GM21786 (cell line): Measurements from ENCODE around the gene TFPI.

ENCODE experiments used
- ATAC-seq: cut with Tn5 transposase; IDR thresholded peaks from one replicate; pipeline ENCODE4 v1.9.1; 2021; ENCODE audit not compliant: unreplicated experiment

Gene TFPI

DNA sequence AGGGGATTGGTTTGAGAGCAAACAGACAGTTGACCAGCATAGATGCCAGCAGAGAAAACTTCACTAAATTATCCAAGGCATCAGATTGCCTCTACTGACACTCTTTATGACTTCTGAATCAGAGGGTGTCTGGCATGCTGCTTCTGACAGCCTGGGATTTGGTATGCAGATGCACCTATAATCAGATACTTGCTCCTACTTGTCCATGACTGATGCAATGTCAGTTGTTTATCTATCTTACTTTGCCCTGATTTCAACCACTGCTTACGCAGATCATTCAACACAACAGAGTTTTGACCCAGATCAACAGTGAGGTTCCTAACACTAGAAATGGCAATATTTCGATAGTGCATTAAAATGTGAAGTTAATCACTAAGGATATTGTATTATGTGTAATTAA lies 83.5 kb downstream of the TFPI start:
- ATAC-seq = no peak

GRCh38 chr2:187469538-187469937 lies 84.7 kb downstream of the TFPI start:
- no peak for ATAC-seq

- ATAC-seq = no peak
These were observed 86.0 kb downstream of the TFPI start for GRCh38 chr2:187468262-187468661.

DNA sequence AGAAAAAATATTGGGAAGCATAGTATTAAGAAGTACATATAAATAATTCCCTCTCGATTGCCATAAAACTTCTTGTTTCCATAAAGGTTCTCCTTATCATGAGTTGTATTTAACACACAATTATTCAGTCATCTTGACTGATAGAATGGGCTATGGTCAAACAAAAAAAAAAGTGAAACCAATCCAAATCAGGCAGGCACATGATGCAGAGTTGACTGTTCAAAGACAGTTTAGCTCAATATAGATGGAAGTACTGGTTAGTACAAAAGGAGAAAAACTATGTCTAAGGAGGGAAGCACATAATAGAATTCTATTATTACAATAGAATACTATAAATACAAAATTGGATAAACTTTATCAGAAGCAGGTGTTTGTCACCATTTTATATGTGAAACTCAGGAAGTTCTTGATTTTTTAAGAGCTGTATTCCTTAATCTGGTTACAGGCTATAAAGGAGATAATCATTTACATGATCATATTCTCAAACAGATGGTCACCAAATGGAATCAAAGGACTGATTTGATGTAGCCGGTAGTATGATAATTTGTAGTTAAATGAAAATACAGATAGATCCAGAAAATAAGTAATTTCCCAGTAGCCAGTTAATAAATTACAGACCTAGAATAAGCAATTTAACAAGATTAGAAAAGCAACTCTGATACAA lies 88.0 kb downstream of the TFPI start:
- no peak for ATAC-seq

- ATAC-seq = no peak
These were observed 91.4 kb downstream of the TFPI start for GRCh38 chr2:187462839-187463238.

DNA sequence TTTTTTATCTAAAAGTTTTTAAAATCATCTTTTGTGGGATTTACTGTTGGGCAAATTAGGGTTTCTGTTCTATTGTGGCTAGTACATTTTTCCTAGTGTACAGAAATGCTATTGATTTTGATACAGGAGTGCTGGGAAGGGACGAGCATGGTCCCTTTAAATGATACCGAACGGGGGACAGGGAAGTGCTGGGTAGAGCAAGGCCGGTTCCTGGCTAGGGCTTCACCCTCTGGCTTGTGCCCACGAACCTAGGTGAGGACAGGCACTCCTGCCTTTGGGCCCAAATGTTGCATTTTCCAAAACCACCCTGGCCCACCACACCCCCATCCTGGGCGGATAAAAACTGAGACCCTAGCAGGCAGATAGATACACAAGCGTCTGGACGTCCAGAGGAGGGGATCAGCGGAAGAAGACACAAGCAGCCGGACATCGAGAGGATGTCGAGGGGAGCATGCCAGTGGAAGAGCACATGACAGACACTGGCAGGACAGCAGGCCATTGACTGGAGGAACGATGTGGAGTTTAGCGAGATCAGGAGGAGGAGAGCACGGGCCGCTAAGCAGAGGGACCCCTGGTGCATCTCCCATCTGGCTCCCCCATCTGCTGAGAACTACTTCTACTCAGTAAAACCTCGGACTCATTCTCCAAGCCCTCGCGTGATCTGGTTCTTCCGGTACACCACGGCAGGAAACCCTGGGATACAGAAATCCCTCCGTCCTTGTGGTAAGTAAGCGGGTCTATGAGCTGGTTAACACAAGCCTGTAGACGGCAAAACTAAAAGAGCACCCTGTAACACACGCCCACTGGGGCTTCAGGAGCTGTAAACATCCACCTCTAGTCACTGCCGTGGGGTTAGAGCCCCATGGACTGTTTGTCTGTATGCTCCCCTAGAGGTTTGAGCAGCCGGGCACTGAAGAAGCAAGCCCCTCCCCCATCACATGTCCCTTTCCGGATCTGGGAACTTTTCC lies 92.7 kb downstream of the TFPI start:
- no peak for ATAC-seq

DNA sequence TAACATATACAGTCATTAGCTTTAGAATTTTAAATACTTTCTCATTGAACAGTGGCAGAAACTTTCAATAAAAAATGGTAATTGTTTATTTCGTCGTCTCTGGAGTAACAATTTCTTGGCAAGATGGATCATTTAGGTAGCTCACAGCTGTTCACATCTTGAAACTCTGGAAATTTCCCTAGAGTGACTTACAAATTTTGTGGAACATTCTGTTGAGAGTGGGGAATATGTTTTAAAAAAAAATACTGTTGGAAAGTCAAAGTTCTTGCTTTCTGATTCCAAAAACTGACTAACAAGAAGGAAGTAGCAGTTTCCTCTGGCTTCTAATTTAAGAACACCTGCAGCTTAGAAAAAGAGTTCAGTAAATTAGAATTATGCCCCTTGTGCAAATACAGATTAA lies 95.0 kb downstream of the TFPI start:
- no peak for ATAC-seq

DNA sequence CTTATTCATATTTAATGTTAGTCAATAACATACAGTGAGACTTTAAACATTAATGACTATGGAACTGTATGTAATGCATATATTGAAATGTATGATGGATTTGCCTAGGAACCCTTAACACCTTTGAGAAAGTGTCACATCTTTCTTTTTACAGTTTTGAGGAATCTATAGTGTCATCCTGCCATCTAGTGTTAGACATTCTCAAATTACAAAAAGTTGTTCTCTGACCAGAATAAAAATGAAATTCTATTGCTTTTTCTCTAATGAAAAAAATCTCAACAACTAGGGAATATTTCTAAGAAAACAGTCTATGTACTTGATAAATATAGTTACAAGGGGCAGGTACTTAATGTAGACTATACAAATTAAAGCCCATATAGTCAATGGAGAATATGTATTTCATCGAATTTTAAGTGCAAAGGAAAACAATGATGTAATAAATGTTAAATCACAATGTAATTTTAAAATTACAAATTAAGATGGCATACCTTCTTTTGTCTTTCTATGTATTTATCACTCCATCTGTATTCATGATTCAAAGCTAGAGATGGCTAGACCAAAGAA lies 101.1 kb downstream of the TFPI start:
- no peak for ATAC-seq

DNA sequence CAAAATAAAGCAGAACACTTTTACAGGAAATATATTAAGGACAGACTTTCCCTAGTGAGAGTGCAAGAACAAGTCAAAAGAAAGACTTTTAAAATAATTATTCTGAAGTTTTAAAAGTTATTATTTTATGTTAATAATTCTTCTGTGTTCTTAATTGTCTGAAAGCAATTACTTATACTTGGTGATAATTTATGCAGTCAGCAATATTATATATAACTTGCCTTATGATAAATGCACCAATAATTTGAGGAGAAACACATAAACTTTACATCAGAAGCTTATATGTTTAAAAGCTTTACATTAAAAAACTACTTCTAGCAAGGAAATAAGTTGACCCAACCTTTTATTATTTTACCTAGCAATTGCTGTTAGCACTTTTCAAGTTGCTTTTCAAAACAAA lies 102.7 kb downstream of the TFPI start:
- ATAC-seq = no peak

DNA sequence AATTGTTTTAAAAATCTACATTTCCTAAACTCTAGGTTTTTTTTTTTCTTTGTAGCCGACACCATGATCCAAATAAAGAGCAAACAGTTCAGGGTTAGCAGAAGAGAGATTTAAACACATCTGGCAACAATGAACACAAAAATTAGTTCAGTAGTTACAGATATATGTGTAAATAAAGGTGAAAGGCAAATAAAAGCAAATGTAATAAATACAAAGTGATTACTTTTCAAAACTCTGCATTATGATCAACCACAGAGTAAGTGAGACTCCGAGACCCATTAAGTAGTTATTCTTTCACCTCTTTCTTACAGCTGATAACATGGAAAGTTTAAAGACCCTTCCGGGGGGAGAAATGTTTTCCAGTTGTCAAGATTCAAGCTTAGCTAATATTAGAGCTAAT lies 106.9 kb downstream of the TFPI start:
- ATAC-seq = no peak

- ATAC-seq = no peak
These were observed 107.5 kb downstream of the TFPI start for GRCh38 chr2:187446711-187447110.

DNA sequence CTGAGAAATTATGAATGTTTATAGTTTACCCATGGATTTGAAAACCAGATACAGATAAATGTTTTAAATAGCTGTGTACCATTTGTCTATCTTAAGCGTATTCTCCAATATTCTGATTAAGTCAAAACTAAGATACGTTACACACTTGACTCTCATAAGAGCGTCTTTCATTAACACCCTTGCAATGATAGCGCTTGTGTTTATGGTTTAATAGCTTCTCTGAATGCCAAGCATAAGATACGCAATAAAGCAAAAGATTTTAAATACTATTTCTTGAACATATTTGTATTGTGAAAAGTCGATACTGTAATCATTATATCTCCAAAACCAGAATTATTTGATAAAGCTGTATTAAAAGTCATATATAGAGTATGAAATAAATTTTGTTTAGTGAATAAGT lies 109.2 kb downstream of the TFPI start:
- no peak for ATAC-seq

- ATAC-seq = no peak
These were observed 111.5 kb downstream of the TFPI start for GRCh38 chr2:187442778-187443177.

GRCh38 chr2:187442378-187442777 lies 111.9 kb downstream of the TFPI start:
- no peak for ATAC-seq

- no peak for ATAC-seq
These were observed 114.0 kb downstream of the TFPI start for GRCh38 chr2:187440101-187440675.

GRCh38 chr2:187438455-187438854 lies 115.8 kb downstream of the TFPI start:
- no peak for ATAC-seq

- ATAC-seq = no peak
These were observed 118.5 kb downstream of the TFPI start for GRCh38 chr2:187435756-187436155.

DNA sequence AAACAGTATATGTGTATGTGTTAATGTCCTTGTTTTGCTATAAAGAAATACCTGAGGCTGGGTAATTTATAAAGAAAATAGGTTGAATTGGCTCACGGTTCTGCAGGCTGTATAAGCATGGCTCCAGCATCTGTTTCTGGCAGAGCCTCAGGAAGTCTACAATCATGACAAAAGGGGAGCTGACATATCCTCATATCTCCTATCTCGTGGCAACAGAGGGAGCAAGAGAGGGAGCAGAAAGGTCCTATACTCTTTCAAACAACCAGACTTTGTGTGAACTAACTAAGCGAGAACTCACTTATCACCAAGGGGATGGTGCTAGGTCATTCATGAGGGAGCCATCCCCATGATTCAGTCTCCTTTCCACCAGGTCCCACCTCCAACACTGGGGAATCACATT lies 119.2 kb downstream of the TFPI start:
- ATAC-seq = no peak

GRCh38 chr2:187434342-187434785 lies 119.9 kb downstream of the TFPI start:
- no peak for ATAC-seq

GRCh38 chr2:187431911-187432310 lies 122.3 kb downstream of the TFPI start:
- ATAC-seq = no peak

- ATAC-seq = no peak
These were observed 124.2 kb downstream of the TFPI start for GRCh38 chr2:187429989-187430388.

GRCh38 chr2:187424146-187424545 lies 130.1 kb downstream of the TFPI start:
- ATAC-seq = no peak
